ENCODE data around the gene GALNT17. TPM values are rescaled to one million over a fixed set of nuclear protein-coding genes. Genes with fewer than 3 reads are reported as not detected.
A peak's percentile ranks its signal among the peaks of the same experiment; 100 is the strongest.

Gene GALNT17
- total RNA-seq, 1 donor from 2014 or later: 95.3 TPM

DNA sequence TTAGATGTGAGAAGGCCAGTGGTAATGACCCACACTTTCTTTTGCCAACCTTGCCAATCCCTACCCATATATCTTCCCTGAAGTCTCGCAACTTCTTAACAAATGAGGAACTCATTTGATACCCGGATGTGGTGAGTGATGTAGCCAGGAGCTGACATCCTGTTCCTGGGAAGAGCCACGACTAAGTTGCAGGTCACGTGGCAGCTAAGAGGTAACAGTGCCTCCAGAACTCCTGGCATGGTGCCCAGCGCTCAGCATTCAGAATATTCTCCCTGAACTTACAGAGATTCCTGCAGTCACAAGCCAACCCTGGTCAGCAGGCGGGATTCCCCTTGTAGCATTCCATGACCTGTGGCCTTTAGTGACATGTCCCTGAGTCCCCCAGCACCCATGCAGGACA, 282.5 kb downstream of the GALNT17 start:
- no peaks in the 10 kb centered on the region for H3K27me3 ChIP-seq (ENCODE audit: low read depth)
- no peak overlapping the region for H3K4me3 ChIP-seq
- H3K9me3 ChIP-seq (replicated peaks): peaks cover 4% of the 10 kb centered on the region
- peaks cover 3% of the 10 kb centered on the region for H3K36me3 ChIP-seq
- TF ChIP-seq, protein P1, sequence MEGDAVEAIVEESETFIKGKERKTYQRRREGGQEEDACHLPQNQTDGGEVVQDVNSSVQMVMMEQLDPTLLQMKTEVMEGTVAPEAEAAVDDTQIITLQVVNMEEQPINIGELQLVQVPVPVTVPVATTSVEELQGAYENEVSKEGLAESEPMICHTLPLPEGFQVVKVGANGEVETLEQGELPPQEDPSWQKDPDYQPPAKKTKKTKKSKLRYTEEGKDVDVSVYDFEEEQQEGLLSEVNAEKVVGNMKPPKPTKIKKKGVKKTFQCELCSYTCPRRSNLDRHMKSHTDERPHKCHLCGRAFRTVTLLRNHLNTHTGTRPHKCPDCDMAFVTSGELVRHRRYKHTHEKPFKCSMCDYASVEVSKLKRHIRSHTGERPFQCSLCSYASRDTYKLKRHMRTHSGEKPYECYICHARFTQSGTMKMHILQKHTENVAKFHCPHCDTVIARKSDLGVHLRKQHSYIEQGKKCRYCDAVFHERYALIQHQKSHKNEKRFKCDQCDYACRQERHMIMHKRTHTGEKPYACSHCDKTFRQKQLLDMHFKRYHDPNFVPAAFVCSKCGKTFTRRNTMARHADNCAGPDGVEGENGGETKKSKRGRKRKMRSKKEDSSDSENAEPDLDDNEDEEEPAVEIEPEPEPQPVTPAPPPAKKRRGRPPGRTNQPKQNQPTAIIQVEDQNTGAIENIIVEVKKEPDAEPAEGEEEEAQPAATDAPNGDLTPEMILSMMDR (IDR thresholded peaks at IDR 0.05; ENCODE audit: borderline replicate concordance): no peak
- H3K27ac ChIP-seq (replicated peaks): peak overlapping the region; percentile 48
- DNase-seq: peak; percentile 78
- intact Hi-C loops (cut with micrococcal nuclease): no loop called here
- peaks cover 15% of the 10 kb centered on the region for H3K4me1 ChIP-seq

DNA sequence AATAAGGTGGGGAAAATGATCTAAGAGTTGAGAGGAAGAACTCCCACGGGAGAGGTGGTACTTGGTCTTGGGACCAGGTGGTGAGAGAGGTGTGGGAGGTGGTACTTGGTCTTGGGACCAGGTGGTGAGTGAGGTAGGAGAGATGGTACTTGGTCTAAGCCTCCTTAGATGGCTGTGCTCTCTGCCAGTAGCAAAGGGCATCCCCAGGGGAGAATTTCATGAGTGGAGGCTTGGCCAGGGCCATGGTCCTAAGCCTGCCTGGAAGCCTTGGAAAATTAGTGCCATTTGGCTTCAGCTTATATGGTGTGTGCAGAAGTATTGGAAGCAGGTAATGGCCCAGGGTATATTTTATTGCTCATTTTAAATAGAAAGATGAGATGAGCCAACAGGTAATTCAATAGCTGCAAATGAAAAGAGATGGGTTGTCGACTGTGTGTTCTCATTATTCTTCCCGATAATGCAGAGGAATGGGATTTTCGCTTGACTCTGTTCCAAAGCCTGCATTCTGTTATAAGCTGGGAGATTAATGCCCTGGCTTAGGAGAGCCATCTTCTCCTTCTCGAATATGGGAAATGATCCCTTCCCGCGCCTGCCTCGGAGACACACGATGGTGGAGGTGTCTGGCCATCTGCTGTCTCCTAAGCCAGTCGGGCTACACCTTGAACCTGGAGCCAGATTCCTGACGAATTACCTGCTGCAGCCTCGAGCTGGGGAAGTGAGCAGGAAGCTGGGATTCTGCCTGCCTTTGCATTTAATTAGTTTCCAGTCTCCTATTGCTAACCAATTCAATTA, 287.8 kb downstream of the GALNT17 start:
- no peak for DNase-seq
- intact Hi-C loops (cut with micrococcal nuclease): no loop called here

DNA sequence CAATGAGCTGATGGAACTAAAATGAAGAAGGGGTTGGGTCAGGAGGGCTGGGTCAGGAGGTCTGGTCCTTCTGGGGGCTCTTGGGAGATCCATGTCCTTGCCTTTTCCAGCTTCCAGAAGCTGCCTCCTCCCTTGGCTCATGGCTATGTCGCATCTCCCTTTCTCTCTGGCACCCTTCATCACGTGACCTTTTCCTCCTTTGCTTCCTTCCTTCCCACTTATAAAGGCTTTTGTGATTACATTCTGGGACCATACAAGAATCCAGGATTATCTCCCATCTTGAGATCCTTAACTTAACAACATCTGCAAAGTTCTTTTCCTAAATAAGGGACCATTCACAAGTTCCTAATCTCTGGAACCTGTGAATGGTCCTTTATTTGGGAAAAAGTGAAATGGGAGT, 290.2 kb downstream of the GALNT17 start:
- Histone ChIP-seq H3K4me1 (peaks cover 10% of the 10 kb centered on the region), H3K4me3 (no peak overlapping the region), H3K9me3 (replicated peaks) (no peaks in the 10 kb centered on the region), H3K36me3 (no peaks in the 10 kb centered on the region), H3K27ac (replicated peaks) (no peak overlapping the region), H3K27me3 (ENCODE audit: low read depth) (no peaks in the 10 kb centered on the region)
- TF ChIP-seq, protein P1 (IDR thresholded peaks at IDR 0.05; ENCODE audit: borderline replicate concordance): no peak
- intact Hi-C loops (cut with micrococcal nuclease): no loop called here
- no peak for DNase-seq

More for the DNA sequence above, 287.8 kb downstream of the GALNT17 start:
- Histone ChIP-seq H3K36me3 (peaks cover 3% of the 10 kb centered on the region), H3K27ac (replicated peaks) (no peak overlapping the region), H3K9me3 (replicated peaks) (no peaks in the 10 kb centered on the region), H3K4me3 (no peak overlapping the region), H3K4me1 (peaks cover 18% of the 10 kb centered on the region), H3K27me3 (ENCODE audit: low read depth) (no peaks in the 10 kb centered on the region)
- TF ChIP-seq, protein P1 (IDR thresholded peaks at IDR 0.05; ENCODE audit: borderline replicate concordance): no peak

DNA sequence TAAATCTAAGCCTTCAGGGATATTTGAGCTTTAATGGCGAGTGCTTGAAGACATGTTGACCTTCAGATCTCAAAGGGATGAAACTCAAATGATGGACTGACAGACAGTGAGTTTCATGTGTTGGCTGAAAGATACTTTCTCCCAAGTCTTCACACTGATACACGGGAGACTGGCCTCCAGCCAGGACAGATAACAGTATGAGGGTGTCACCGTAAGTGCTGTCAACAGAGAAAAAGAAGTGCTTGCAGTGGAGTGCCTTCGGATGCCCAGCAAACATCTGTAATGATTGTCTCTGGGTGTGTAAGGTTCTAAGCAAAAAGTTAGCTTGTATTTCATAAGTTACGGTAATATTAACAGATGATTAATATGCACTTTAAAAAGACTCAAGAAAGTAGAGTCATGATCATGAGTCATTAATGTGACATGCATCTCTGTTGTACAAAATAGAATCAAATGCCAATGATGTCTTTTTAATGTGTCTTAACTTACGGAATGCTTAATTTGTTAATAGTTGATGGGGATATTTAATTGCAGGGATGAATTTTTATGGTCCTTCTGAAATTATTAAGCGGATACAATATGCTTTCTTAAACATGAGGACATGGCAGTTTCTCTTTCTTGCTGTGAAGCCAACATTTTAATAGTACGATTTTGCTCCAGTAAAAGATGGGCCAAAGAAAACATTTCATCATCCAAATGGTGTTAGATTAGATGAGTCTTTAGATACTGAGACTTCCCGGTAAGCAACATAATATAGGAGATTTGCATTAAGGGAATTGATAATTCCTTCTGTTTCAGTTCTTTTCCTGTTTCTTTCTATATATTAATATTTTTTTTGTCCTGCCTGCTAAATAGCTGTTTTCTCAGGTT, 292.5 kb downstream of the GALNT17 start:
- Histone ChIP-seq H3K36me3 (no peaks in the 10 kb centered on the region), H3K27ac (replicated peaks) (no peak overlapping the region), H3K9me3 (replicated peaks) (no peaks in the 10 kb centered on the region), H3K27me3 (ENCODE audit: low read depth) (no peaks in the 10 kb centered on the region), H3K4me1 (peaks cover 10% of the 10 kb centered on the region), H3K4me3 (no peak overlapping the region)
- intact Hi-C loops (cut with micrococcal nuclease): no loop called here
- TF ChIP-seq, protein P1 (IDR thresholded peaks at IDR 0.05; ENCODE audit: borderline replicate concordance): no peak
- no peak for DNase-seq

DNA sequence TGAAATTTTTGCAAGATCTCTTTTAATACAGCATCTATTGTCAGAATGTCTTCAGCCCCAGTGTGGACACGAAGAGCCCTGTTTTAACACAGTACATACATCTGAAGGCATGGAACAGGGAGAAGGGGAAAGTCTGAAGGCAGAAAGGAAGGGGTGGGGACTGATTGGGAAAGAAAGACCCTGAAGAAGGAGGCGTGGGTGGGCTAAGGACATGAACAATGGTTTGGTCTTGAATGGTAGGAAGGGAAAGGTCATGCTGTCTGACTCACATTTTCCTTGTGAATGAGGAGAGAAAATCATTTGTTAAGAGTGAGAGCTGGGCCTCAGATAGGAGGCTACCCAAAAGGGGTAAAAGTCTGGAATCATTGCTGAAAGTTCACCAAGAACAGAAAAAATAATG, 297.1 kb downstream of the GALNT17 start:
- Histone ChIP-seq H3K36me3 (no peaks in the 10 kb centered on the region), H3K27me3 (ENCODE audit: low read depth) (no peaks in the 10 kb centered on the region), H3K27ac (replicated peaks) (no peak overlapping the region), H3K4me3 (no peak overlapping the region), H3K9me3 (replicated peaks) (no peaks in the 10 kb centered on the region), H3K4me1 (peaks cover 7% of the 10 kb centered on the region)
- intact Hi-C loops (cut with micrococcal nuclease): no loop called here
- TF ChIP-seq, protein P1 (IDR thresholded peaks at IDR 0.05; ENCODE audit: borderline replicate concordance): no peak
- no peak for DNase-seq
